HT1080 (cell line): Measurements from ENCODE around the gene TSPAN9. TPM values are rescaled to one million over a fixed set of nuclear protein-coding genes. Genes with fewer than 3 reads are reported as not detected.

Experiments used
- DNase-seq: peaks from one replicate; pipeline ENCODE4 v3.0.0-alpha.2; 2015; ENCODE audit warnings: low read depth
- total RNA-seq: library from RNA; depleted of rRNA; stranded (reverse); fragments of >200 nt; shearing (Covaris generic); gene quantifications from 2 replicates; pipeline ENCODE4 v1.2.3, GENCODE V29; 2014

Gene TSPAN9
- total RNA-seq, 1 experiment from 2014 or later, result 18.5 TPM

DNA sequence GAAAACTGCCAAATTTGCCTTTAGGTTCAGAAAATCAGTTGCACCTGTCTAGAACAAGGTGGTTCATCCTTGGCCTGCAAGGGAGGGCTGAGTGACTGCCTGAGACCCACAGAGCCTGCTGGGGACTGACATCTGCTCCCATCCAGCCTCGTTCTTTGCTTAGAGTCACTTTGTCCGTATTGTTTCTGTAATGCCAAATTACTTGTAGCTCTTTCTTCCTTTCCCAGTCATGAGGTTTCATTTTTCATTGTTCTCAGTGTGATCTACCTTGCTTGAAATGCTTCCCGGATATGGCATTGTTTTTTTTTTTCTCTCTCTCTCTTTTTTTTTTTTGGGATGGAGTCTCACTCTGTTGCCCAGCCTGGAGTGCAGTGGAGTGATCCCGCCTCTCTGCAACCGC lies 21.3 kb downstream of the TSPAN9 start:
- no peak for DNase-seq

GRCh38 chr12:3099146-3099545 lies 22.0 kb downstream of the TSPAN9 start:
- DNase-seq, result no peak

DNA sequence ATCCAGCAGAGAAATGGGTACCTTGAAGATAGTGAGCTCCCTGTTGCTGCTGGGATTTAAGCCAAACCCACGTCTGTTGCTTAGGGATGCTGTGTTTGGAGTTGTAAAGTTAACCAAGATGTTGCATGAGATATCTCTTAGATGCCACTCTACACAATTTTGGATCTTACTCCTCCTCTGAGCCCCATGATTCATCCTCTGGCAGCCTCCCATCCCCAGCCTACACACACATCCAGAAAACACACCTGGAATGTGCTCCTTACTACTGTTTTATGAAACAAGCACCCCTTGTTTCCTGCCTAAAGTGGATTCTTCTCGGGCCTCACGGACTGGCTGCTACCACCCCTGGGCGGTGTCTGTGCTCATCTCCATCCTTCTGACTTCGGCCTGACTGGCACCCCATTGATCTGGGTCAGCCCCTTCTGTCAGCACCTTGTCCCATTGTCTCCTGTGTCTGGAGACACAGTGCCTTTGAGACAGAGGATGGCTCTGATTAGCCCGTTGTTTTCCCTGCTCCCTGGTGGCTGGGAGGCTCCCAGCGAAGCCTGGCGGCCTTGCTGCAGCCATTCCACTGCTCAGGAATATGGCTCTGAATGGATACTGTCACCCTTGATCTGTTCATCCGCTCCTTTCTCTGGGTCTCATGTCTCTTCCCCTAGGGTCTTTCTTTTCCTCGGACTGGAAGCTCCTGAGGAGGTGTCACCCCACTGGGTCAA lies 24.3 kb downstream of the TSPAN9 start:
- DNase-seq, result peak; percentile 40

- no peak for DNase-seq
Observed at GRCh38 chr12:3102771-3103410, 25.7 kb downstream of the TSPAN9 start.

GRCh38 chr12:3103806-3104205 lies 26.6 kb downstream of the TSPAN9 start:
- no peak for DNase-seq

- no peak for DNase-seq
Observed at GRCh38 chr12:3105690-3106479, 28.7 kb downstream of the TSPAN9 start.

GRCh38 chr12:3106579-3106978 lies 29.4 kb downstream of the TSPAN9 start:
- DNase-seq, result no peak

GRCh38 chr12:3107071-3107583 lies 29.9 kb downstream of the TSPAN9 start:
- peak; percentile 65 for DNase-seq

GRCh38 chr12:3107954-3108353 lies 30.8 kb downstream of the TSPAN9 start:
- no peak for DNase-seq

GRCh38 chr12:3110578-3110977 lies 33.4 kb downstream of the TSPAN9 start:
- DNase-seq, result no peak

DNA sequence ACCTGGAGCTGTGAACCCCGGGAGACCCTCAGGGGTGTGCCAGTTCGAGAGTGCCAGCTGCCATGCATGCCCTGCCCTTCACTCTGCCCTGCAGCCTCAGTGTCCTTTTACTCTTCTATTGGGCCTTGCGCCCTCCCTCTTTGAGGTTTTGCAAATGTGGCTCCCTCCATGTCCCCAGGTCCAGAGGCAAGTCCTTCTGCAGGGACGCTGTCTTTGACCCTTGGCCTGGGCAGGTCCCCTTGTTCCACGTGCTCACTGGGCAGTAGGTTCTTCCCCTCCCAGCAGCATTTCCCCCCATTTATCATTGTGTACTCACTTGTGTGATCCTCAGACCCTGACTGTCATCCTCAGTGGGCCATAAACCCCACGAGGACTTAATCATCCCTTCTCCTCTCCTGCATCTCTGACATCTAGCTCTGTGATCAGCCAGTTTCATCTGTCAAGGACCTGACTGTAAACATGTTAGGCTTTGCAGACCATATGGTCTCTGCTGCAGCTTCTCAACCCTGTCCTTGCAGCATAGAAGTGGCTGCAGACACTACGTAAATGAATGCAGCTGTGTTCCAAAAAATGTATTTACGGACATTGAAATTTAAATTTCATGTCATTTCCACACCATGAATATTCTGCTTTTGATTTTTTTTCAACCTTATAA lies 36.6 kb downstream of the TSPAN9 start:
- DNase-seq, result no peak

DNA sequence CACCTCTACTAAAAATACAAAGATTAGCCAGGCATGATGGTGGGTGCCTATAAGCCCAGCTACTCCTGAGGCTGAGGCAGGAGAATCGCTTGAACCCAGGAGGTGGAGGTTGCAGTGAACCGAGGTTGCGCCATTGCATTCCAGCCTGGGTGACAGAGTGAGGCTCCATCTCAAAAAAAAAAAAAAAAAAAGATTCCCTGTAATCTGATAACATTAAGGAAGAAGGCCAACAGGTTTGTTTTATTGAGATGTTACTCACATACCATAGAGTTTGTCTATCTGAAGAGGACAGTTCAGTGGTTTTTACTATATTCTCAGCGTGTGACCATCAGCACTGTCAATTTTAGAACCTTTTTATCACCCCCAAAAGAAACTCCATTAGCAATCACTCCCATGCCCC lies 37.5 kb downstream of the TSPAN9 start:
- no peak for DNase-seq

- DNase-seq, result no peak
Observed at GRCh38 chr12:3115078-3115477, 37.9 kb downstream of the TSPAN9 start.

DNA sequence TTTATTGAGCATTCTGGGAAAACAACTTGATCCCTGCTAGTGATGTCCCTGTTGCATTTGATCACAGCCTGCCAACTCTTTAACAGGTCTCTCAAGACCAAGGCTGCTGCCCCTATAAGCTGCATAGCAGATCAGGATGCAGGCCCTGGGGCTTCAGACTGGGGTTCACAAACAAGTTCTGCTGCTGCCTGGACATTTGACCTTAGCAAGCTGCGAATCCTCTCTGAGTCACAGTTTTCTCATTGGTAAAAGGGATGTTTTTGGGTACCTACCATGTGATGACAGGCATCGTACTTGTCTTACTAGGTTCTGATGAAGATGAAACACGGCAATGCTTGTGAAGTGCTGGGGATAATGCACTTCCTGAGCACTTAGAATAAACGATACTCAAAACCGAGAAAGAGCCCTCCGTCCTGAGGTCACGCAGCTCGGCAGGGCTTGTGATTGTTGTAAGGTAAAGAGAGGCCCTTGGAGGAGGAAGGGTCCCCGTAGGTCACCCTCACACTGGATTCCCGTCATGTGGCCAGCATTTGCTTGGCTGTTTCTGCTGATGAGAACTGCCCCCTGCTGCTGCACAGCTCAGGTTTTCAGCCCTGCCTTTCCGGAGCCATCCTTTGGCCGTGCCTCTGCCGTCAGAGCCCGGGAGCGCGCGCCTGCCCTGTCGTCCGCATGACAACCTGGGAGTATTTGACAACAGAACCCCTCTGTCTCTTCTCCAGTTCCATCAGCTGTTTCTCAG lies 39.1 kb downstream of the TSPAN9 start:
- DNase-seq, result no peak

DNA sequence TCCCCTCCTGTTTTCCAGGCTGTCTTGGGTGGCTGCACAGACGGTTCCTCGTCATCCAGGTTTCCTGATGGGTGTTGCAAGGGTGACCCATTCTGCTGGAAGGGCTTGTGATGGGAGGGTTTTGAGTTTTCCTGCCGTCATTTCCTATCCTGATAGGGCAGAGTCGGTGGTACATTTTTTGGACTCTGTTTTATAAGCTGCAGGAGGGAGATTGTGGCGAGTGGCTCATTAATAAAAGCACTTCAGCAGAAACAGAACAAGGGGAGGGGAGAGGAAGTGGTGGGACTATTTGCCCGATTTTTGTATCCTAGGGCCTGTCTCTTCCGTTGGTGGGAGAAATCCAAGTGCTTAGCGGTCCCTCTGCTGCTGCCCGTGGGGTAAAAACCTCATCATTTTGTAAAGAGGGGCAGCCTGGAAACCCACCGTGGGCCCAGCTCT lies 40.0 kb downstream of the TSPAN9 start:
- peak; percentile 95 for DNase-seq

GRCh38 chr12:3117591-3118015 lies 40.4 kb downstream of the TSPAN9 start:
- DNase-seq, result peak; percentile 96

- no peak for DNase-seq
Observed at GRCh38 chr12:3119192-3119755, 42.1 kb downstream of the TSPAN9 start.

DNA sequence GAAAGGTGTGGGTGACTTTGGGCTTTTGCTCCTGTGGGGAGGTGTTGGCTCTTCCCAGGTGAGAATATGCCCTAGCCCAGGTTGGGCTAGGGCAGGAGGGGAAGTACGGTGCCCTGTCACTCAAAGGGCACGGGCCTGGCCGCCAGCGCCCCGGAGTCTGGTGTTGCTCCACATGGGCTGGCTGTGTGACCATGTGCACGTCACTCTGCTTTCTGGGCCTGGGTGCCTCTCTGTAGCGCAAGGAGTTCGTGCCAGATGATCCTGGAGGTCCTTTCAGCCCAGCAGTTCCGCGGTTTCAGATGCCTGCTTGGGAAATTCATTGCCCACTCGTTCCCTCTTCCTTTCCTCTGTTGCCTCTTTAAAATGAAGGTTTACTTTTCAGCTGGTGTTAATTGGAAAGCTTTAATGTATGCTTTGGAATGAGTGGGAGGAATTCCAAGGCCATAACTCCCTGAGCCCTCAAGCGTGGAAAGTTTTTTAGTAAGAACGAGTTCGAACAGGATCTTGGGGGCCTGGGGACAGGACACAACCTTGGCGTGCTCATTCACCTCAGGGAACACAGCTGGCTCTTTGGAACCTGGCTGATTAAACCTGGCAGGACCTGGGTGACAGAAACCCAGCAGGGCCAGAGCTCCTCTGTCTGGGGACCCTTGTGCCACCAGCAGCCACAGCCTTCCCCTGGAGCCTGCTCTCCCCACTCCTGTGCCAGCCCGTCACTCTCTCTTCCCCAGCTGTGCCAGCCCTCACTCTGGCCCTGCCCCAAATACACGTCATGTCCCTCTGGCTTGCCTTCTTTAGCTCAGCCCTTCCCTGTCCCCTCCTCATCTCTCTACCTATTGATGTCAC lies 42.8 kb downstream of the TSPAN9 start:
- no peak for DNase-seq

- DNase-seq, result no peak
Observed at GRCh38 chr12:3120701-3121100, 43.5 kb downstream of the TSPAN9 start.
